ENCODE data around the gene AGXT. TPM values are rescaled to one million over a fixed set of nuclear protein-coding genes. Genes with fewer than 3 reads are reported as not detected.

Gene AGXT
- total RNA-seq, 1 experiment from 2014 or later: not detected

DNA sequence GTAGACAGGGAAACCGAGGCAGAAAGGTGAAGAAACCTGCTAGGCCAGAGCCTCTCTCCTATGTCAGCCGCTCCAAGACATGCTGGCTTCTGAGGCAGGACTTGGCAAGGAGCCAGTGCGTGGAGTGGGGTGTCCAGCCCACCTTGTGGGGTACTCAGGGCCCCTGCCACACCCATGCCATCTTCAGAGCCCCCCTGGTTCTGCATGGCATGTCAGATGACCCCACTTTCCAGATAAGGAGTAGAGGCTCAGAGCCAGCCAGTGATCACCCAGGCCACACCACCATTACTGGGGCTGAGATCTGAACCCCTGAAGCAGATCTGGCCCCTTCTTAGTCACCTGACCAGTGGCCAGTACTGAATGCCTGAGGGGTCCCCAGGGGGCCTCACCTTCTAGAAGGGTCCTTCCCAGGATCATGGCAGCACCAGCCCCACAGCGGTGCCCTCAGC is 52.2 kb downstream of the AGXT start:
- intact Hi-C loops (cut with micrococcal nuclease; ENCODE audit: unreplicated experiment): no loop called here
- Histone ChIP-seq H3K27ac (ENCODE audit: low read depth, low read length, poor library complexity, severe bottlenecking) (peak overlapping the region; percentile 35), H3K9me3 (ENCODE audit: low read depth, low read length, poor library complexity, severe bottlenecking) (no peaks in the 10 kb centered on the region), H3K36me3 (ENCODE audit: insufficient read depth, low read length, poor library complexity, severe bottlenecking) (no peaks in the 10 kb centered on the region), H3K4me1 (ENCODE audit: insufficient read depth, low read length, poor library complexity, severe bottlenecking) (peaks cover 37% of the 10 kb centered on the region), H3K27me3 (replicated peaks; ENCODE audit: insufficient read depth, low read depth, low read length, poor library complexity) (no peaks in the 10 kb centered on the region), H3K4me3 (ENCODE audit: low read depth, low read length, poor library complexity, severe bottlenecking) (no peak overlapping the region)
- no TSS peak for BruUV-seq (replicated peaks)
- POLR2A ChIA-PET (ENCODE audit: low non-redundant PET): no interaction called here
- TF ChIP-seq, protein P1, sequence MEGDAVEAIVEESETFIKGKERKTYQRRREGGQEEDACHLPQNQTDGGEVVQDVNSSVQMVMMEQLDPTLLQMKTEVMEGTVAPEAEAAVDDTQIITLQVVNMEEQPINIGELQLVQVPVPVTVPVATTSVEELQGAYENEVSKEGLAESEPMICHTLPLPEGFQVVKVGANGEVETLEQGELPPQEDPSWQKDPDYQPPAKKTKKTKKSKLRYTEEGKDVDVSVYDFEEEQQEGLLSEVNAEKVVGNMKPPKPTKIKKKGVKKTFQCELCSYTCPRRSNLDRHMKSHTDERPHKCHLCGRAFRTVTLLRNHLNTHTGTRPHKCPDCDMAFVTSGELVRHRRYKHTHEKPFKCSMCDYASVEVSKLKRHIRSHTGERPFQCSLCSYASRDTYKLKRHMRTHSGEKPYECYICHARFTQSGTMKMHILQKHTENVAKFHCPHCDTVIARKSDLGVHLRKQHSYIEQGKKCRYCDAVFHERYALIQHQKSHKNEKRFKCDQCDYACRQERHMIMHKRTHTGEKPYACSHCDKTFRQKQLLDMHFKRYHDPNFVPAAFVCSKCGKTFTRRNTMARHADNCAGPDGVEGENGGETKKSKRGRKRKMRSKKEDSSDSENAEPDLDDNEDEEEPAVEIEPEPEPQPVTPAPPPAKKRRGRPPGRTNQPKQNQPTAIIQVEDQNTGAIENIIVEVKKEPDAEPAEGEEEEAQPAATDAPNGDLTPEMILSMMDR (conservative IDR thresholded peaks at IDR 0.05; ENCODE audit: low read depth, low read length): no peak
- no peak for TF ChIP-seq EZH2 (IDR thresholded peaks at IDR 0.05; ENCODE audit: borderline replicate concordance, low read depth, low read length, poor library complexity, severe bottlenecking)
- DNase-seq (ENCODE audit: low spot score): no peak
- CTCF ChIA-PET: no interaction called here

DNA sequence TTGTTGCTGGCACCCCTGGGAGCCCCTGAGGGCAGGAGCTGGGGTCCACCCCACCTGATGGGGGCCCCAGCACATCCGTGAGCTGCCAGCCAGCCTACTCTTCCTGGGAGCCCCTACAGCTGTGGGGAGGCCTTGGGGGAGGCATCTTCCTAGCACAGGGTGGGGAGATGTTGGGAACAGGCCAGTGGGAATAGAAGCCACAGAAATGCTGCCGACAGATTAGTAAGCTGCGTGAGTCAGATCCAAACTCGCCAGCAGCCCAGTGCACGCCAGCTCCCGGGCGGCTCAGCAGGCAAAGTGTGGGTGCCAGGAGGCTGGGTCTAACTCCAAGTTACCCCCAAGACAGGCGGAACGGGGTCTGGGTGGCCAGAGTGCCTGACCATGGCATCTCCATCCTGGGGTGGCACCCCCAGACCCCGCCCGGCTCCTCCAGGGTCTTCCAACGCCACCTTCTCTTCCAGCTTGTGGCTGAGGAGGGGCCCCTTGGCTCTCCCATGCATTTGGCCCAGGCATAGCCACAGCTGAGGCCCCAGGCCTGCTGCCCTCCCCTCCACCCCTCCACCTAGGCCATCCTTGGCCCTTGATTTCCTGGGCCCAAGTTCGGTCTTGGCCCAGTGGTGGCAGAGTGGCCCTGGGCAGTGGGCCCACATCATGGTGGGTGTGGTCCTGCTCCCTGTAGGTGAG is 52.8 kb downstream of the AGXT start:
- Histone ChIP-seq H3K27ac (ENCODE audit: low read depth, low read length, poor library complexity, severe bottlenecking) (peak overlapping the region; percentile 35), H3K27me3 (replicated peaks; ENCODE audit: insufficient read depth, low read depth, low read length, poor library complexity) (no peaks in the 10 kb centered on the region), H3K36me3 (ENCODE audit: insufficient read depth, low read length, poor library complexity, severe bottlenecking) (no peaks in the 10 kb centered on the region), H3K4me1 (ENCODE audit: insufficient read depth, low read length, poor library complexity, severe bottlenecking) (peaks cover 35% of the 10 kb centered on the region), H3K4me3 (ENCODE audit: low read depth, low read length, poor library complexity, severe bottlenecking) (no peak overlapping the region), H3K9me3 (ENCODE audit: low read depth, low read length, poor library complexity, severe bottlenecking) (no peaks in the 10 kb centered on the region)
- CTCF ChIA-PET: no interaction called here
- POLR2A ChIA-PET (ENCODE audit: low non-redundant PET): no interaction called here
- TF ChIP-seq, protein P1 (conservative IDR thresholded peaks at IDR 0.05; ENCODE audit: low read depth, low read length): no peak
- TF ChIP-seq EZH2 (IDR thresholded peaks at IDR 0.05; ENCODE audit: borderline replicate concordance, low read depth, low read length, poor library complexity, severe bottlenecking): no peak
- intact Hi-C loops (cut with micrococcal nuclease; ENCODE audit: unreplicated experiment): no loop called here
- peak; percentile 55 for DNase-seq (ENCODE audit: low spot score)
- no TSS peak for BruUV-seq (replicated peaks)

DNA sequence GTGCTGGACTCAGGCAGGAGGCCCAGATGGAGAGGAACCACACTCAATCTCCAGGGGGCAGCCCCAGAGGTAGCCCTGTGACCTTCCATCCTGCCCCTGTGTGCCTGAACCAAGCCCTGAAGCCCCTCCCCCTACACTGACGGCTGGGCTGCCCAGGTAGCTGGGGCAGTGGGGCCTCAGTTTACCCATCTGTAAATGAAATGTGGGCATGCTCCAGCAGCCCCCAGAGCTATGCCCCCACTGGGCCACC is 53.3 kb downstream of the AGXT start:
- no peak for DNase-seq (ENCODE audit: low spot score)
- intact Hi-C loops (cut with micrococcal nuclease; ENCODE audit: unreplicated experiment): no loop called here
- TF ChIP-seq, protein P1 (conservative IDR thresholded peaks at IDR 0.05; ENCODE audit: low read depth, low read length): no peak
- TF ChIP-seq EZH2 (IDR thresholded peaks at IDR 0.05; ENCODE audit: borderline replicate concordance, low read depth, low read length, poor library complexity, severe bottlenecking): no peak
- Histone ChIP-seq H3K27ac (ENCODE audit: low read depth, low read length, poor library complexity, severe bottlenecking) (no peak overlapping the region), H3K36me3 (ENCODE audit: insufficient read depth, low read length, poor library complexity, severe bottlenecking) (no peaks in the 10 kb centered on the region), H3K27me3 (replicated peaks; ENCODE audit: insufficient read depth, low read depth, low read length, poor library complexity) (no peaks in the 10 kb centered on the region), H3K4me3 (ENCODE audit: low read depth, low read length, poor library complexity, severe bottlenecking) (no peak overlapping the region), H3K4me1 (ENCODE audit: insufficient read depth, low read length, poor library complexity, severe bottlenecking) (peaks cover 31% of the 10 kb centered on the region), H3K9me3 (ENCODE audit: low read depth, low read length, poor library complexity, severe bottlenecking) (no peaks in the 10 kb centered on the region)
- POLR2A ChIA-PET (ENCODE audit: low non-redundant PET): no interaction called here
- CTCF ChIA-PET: no interaction called here
- BruUV-seq (replicated peaks): no TSS peak
